Measurements from ENCODE around the gene APBA3. TPM values are rescaled to one million over a fixed set of nuclear protein-coding genes. Genes with fewer than 3 reads are reported as not detected.
A peak's percentile ranks its signal among the peaks of the same experiment; 100 is the strongest.

APBA3 gene
- total and polyA plus RNA-seq, 4 donors: 16.5 to 38.0 (median 22.6) TPM

GRCh38 chr19:3785938-3786824 lies 24.7 kb upstream of the APBA3 start, which contains the start of gene MATK:
MATK (minus strand) TSS chr19:3786381; CDS start chr19:3785135, 1,246 bp downstream.
- no peak within 1 kb of the TSS for H3K9ac ChIP-seq (ENCODE audit: insufficient read depth in 1 of 2, low read length in 2 of 2)
- TF ChIP-seq CTCF (IDR thresholded peaks at IDR 0.05; ENCODE audit: control extremely low read depth, extremely low read depth): no peak
- peaks cover 0 to 24% (median 12%) of the 10 kb centered on the region in 4 donors for H3K9me3 ChIP-seq (ENCODE audit: control insufficient read depth in 4 of 4, insufficient read depth in 3 of 4, low read length in 3 of 4)
- peak within 1 kb of the TSS; percentile 66 for H3K4me3 ChIP-seq
- no peaks in the 10 kb centered on the region for H3K4me1 ChIP-seq (ENCODE audit: control insufficient read depth in 5 of 5, insufficient read depth in 5 of 5, low read length in 5 of 5)
- DNase-seq: no peak
- H3K27me3 ChIP-seq (ENCODE audit: control insufficient read depth in 3 of 3, insufficient read depth in 3 of 3, low read length in 2 of 3): peaks cover 0 to 16% (median 7%) of the 10 kb centered on the region in 3 donors
- no peaks in the 10 kb centered on the region for H3K36me3 ChIP-seq (ENCODE audit: control insufficient read depth in 4 of 4, insufficient read depth in 4 of 4, low read length in 4 of 4)
- peak within 1 kb of the TSS in 1 of 2 donors; percentile 32 for H3K27ac ChIP-seq (ENCODE audit: low read depth in 1 of 2, low read length in 1 of 2)
- 4 to 5% methylated on average over 67 to 98 of the region's 101 CpGs for WGBS, 2 donors
- no peak for ATAC-seq (ENCODE audit: insufficient read depth, low FRiP score)

- H3K36me3 ChIP-seq (ENCODE audit: control insufficient read depth in 4 of 4, insufficient read depth in 4 of 4, low read length in 4 of 4): no peaks in the 10 kb centered on the region
- TF ChIP-seq CTCF (IDR thresholded peaks at IDR 0.05; ENCODE audit: control extremely low read depth, extremely low read depth): no peak
- H3K4me1 ChIP-seq (ENCODE audit: control insufficient read depth in 5 of 5, insufficient read depth in 5 of 5, low read length in 5 of 5): no peaks in the 10 kb centered on the region
- WGBS, 2 donors: 1% methylated on average over 41 to 47 of the region's 47 CpGs
- peak overlapping the region in 1 of 2 donors; percentile 32 for H3K27ac ChIP-seq (ENCODE audit: low read depth in 1 of 2, low read length in 1 of 2)
- H3K9ac ChIP-seq (ENCODE audit: insufficient read depth in 1 of 2, low read length in 2 of 2): no peak overlapping the region
- peak overlapping the region; percentile 66 for H3K4me3 ChIP-seq
- no peak for ATAC-seq (ENCODE audit: insufficient read depth, low FRiP score)
- peaks cover 0 to 16% (median 7%) of the 10 kb centered on the region in 3 donors for H3K27me3 ChIP-seq (ENCODE audit: control insufficient read depth in 3 of 3, insufficient read depth in 3 of 3, low read length in 2 of 3)
- H3K9me3 ChIP-seq (ENCODE audit: control insufficient read depth in 4 of 4, insufficient read depth in 3 of 4, low read length in 3 of 4): peaks cover 0 to 24% (median 13%) of the 10 kb centered on the region in 4 donors
- DNase-seq: no peak
Measured at GRCh38 chr19:3785451-3785937, 24.0 kb upstream of the APBA3 start.

GRCh38 chr19:3784607-3785450 lies 23.3 kb upstream of the APBA3 start:
- WGBS, 2 donors: 22 to 23% methylated on average over 24 to 25 of the region's 25 CpGs
- H3K9me3 ChIP-seq (ENCODE audit: control insufficient read depth in 4 of 4, insufficient read depth in 3 of 4, low read length in 3 of 4): peaks cover 0 to 24% (median 13%) of the 10 kb centered on the region in 4 donors
- H3K4me3 ChIP-seq: peak overlapping the region; percentile 14
- DNase-seq: no peak
- ATAC-seq (ENCODE audit: insufficient read depth, low FRiP score): no peak
- H3K27ac ChIP-seq (ENCODE audit: low read depth in 1 of 2, low read length in 1 of 2): no peak overlapping the region
- no peak overlapping the region for H3K9ac ChIP-seq (ENCODE audit: insufficient read depth in 1 of 2, low read length in 2 of 2)
- H3K4me1 ChIP-seq (ENCODE audit: control insufficient read depth in 5 of 5, insufficient read depth in 5 of 5, low read length in 5 of 5): no peaks in the 10 kb centered on the region
- no peaks in the 10 kb centered on the region for H3K36me3 ChIP-seq (ENCODE audit: control insufficient read depth in 4 of 4, insufficient read depth in 4 of 4, low read length in 4 of 4)
- peaks cover 0 to 16% (median 7%) of the 10 kb centered on the region in 3 donors for H3K27me3 ChIP-seq (ENCODE audit: control insufficient read depth in 3 of 3, insufficient read depth in 3 of 3, low read length in 2 of 3)
- TF ChIP-seq CTCF (IDR thresholded peaks at IDR 0.05; ENCODE audit: control extremely low read depth, extremely low read depth): no peak

Data from lung (tissue), 12 donors.